Endothelial cell of umbilical vein (primary cell): ENCODE results near the gene RABGAP1. TPM values are rescaled to one million over a fixed set of nuclear protein-coding genes. Genes with fewer than 3 reads are reported as not detected.

Experiments
- BruUV-seq: library from RNA; stranded (reverse); fragments of 400-500 nt; replicated peaks from 2 replicates; lab custom pipeline; 2021; lab: Mats Ljungman, UMichigan
- CTCF ChIA-PET: fragments of 300-600, 350-600 bp; sonication (Branson Sonifier 250); formaldehyde crosslinking; loops from one replicate; lab custom pipeline; 2021; ENCODE audit warnings: antibody characterized with exemption, inconsistent platforms; lab: Charles Lee
- POLR2A ChIA-PET: fragments of 300-600, 350-600 bp; sonication (Branson Sonifier 250); formaldehyde crosslinking; loops from one replicate; lab custom pipeline; 2021; ENCODE audit warnings: antibody characterized with exemption, inconsistent platforms; lab: Charles Lee
- DNase-seq: peaks from one replicate; pipeline ENCODE4 v3.0.0-alpha.2; 2011; ENCODE audit warnings: low read depth, low spot score
- FAIRE-seq: peaks from 2 replicates; lab custom pipeline; 2011; peaks lifted over from hg19 to GRCh38; lab: Jason Lieb, UNC
- H2AFZ ChIP-seq: 2 replicates; pipeline ENCODE4 v1.6.0; 2012; ENCODE audit warnings: low read depth, low read length, control low read depth, inconsistent platforms
- H3K27ac ChIP-seq: 2 replicates; pipeline ENCODE4 v1.5.1; 2011; ENCODE audit warnings: low read depth, mild to moderate bottlenecking, control low read depth, low read length, moderate library complexity; ENCODE audit not compliant: insufficient read depth
- H3K27me3 ChIP-seq, 2 experiments: 2 replicates each; pipeline versions ENCODE4 v1.6.0 to v1.6.1; 2011; ENCODE audit warnings: low read length in 2 of 2, mixed read lengths in 1 of 2; ENCODE audit not compliant: control insufficient read depth in 2 of 2, insufficient read depth in 2 of 2
- H3K36me3 ChIP-seq, 2 experiments: 2 replicates in 1 of 2; 3 replicates in 1 of 2; pipeline ENCODE4 v1.5.1; 2011; ENCODE audit warnings: low read length in 2 of 2, mild to moderate bottlenecking in 1 of 2, moderate library complexity in 1 of 2; ENCODE audit not compliant: control insufficient read depth in 2 of 2, insufficient read depth in 2 of 2; ENCODE audit errors: extremely low read depth in 1 of 2
- H3K4me1 ChIP-seq: 3 replicates; pipeline ENCODE4 v1.5.1; 2011; ENCODE audit warnings: mild to moderate bottlenecking, low read length; ENCODE audit not compliant: control insufficient read depth, insufficient read depth; ENCODE audit errors: extremely low read depth
- H3K4me2 ChIP-seq: 2 replicates; pipeline ENCODE4 v1.6.1; 2011; ENCODE audit warnings: low read length, control low read depth, mixed read lengths; ENCODE audit not compliant: insufficient read depth
- H3K4me3 ChIP-seq, 3 experiments: fragments of 200-600 bp in 1 of 3; sonication (generic), shearing (Covaris generic) in 1 of 3; replicated peaks in 1 of 3; 2 replicates each; pipeline ENCODE4 v1.5.1; 2011 to 2016; ENCODE audit warnings: control low read depth in 3 of 3, low read length in 3 of 3, mild to moderate bottlenecking in 2 of 3, inconsistent platforms in 1 of 3, low read depth in 1 of 3, moderate library complexity in 1 of 3; ENCODE audit not compliant: insufficient read depth in 1 of 3
- H3K79me2 ChIP-seq: 2 replicates; pipeline ENCODE4 v1.6.0; 2012; ENCODE audit warnings: low read length, inconsistent platforms; ENCODE audit not compliant: control insufficient read depth, insufficient read depth
- H3K9ac ChIP-seq: replicated peaks from 2 replicates; pipeline ENCODE3; 2011; ENCODE audit warnings: low read length, control low read depth; ENCODE audit not compliant: insufficient read depth; ENCODE audit errors: extremely low read depth
- H3K9me1 ChIP-seq: replicated peaks from 3 replicates; pipeline ENCODE4 v1.6.0; 2011; ENCODE audit warnings: mild to moderate bottlenecking, low read length; ENCODE audit not compliant: control insufficient read depth, insufficient read depth; ENCODE audit errors: extremely low read depth
- H3K9me3 ChIP-seq: replicated peaks from 2 replicates; pipeline ENCODE4 v1.5.1; 2012; ENCODE audit warnings: low read length, inconsistent platforms; ENCODE audit not compliant: control insufficient read depth, insufficient read depth
- H4K20me1 ChIP-seq: replicated peaks from 2 replicates; pipeline ENCODE3; 2011; ENCODE audit warnings: mild to moderate bottlenecking, low read length; ENCODE audit not compliant: control insufficient read depth, insufficient read depth; ENCODE audit errors: extremely low read depth
- CTCF ChIP-seq, 2 donors: IDR thresholded peaks; 1 replicate in 1 of 2; 2 replicates in 1 of 2; pipeline ENCODE4 v1.5.1; 2011; ENCODE audit warnings: low read length in 2 of 2, mild to moderate bottlenecking in 2 of 2, moderate library complexity in 2 of 2, control low read depth in 1 of 2, inconsistent platforms in 1 of 2, low read depth in 1 of 2; ENCODE audit not compliant: insufficient read depth in 1 of 2; ENCODE audit errors: extremely low read depth in 1 of 2
- EZH2 ChIP-seq: IDR thresholded peaks from 2 replicates; pipeline ENCODE4 v1.6.1; 2012; ENCODE audit warnings: borderline replicate concordance, low read depth, mild to moderate bottlenecking, moderate library complexity, low read length, inconsistent platforms; ENCODE audit not compliant: severe bottlenecking
- FOS ChIP-seq: IDR thresholded peaks from 2 replicates; pipeline ENCODE4 v1.6.1; 2011; ENCODE audit warnings: mild to moderate bottlenecking, low read length, moderate library complexity, borderline replicate concordance; ENCODE audit not compliant: insufficient read depth
- GATA2 ChIP-seq: IDR thresholded peaks from 2 replicates; pipeline ENCODE4 v1.7.0; 2011; ENCODE audit warnings: low read depth, mild to moderate bottlenecking, moderate library complexity, mixed read lengths, low read length; ENCODE audit not compliant: insufficient read length, insufficient read depth
- JUN ChIP-seq: IDR thresholded peaks from 2 replicates; pipeline ENCODE4 v1.6.1; 2011; ENCODE audit warnings: borderline replicate concordance, low read depth; ENCODE audit not compliant: insufficient read length, insufficient read depth
- MAX ChIP-seq: IDR thresholded peaks from 2 replicates; pipeline ENCODE4 v1.6.1; 2011; ENCODE audit not compliant: insufficient read depth, insufficient read length
- MYC ChIP-seq: IDR thresholded peaks from one replicate; pipeline ENCODE4 v1.6.1; 2011; ENCODE audit warnings: mild to moderate bottlenecking, low read depth, low read length
- POLR2A ChIP-seq: IDR thresholded peaks from 2 replicates; pipeline ENCODE4 v1.6.1; 2012; ENCODE audit warnings: low read depth, mild to moderate bottlenecking, control low read depth, low read length
- POLR2AphosphoS5 ChIP-seq: IDR thresholded peaks from 2 replicates; pipeline ENCODE4 v1.6.1; 2012; ENCODE audit warnings: low read depth, mild to moderate bottlenecking, control low read depth, low read length, moderate library complexity; ENCODE audit not compliant: insufficient read depth
- dilution Hi-C: fragments of 300-500 bp; cut with MboI; formaldehyde crosslinking; loops from one replicate; pipeline ENCODE4 v1.15.0; 2019; ENCODE audit warnings: low sequenced_read_pairs; ENCODE audit not compliant: extremely low pct_ligation_motif_present
- intact Hi-C: fragments of 100-400 bp; cut with micrococcal nuclease; formaldehyde crosslinking; loops from one replicate; pipeline ENCODE4 v1.10.0; 2022
- polyA plus RNA-seq, 4 experiments: library from polyadenylated mRNA; depleted of rRNA in 3 of 4; stranded (reverse) in 3 of 4; unstranded in 1 of 4; fragments of >200 nt; gene quantifications; 2 replicates each; pipeline versions ENCODE4 v1.2.1 to v1.2.3, GENCODE V29; 2011 to 2012; ENCODE audit warnings: missing spikeins in 1 of 4
- total RNA-seq: library from RNA; stranded (reverse); gene quantifications from 2 replicates; pipeline ENCODE4 v1.2.3, GENCODE V29; 2021

The RABGAP1 gene
- total and polyA plus RNA-seq, 2 donors (not counting 3 experiments of a cell fraction or from before 2014, with no cell fraction given): 19.0 to 53.6 TPM

- Histone ChIP-seq H3K27me3 (no peaks in the 10 kb centered on the region), H3K9me1 (no peaks in the 10 kb centered on the region), H3K4me1 (peaks cover 7% of the 10 kb centered on the region), H3K27ac (no peak overlapping the region), H3K36me3 (peaks cover 0 to 2% of the 10 kb centered on the region in 2 experiments), H3K4me3 (no peak overlapping the region), H3K9me3 (no peaks in the 10 kb centered on the region), H3K79me2 (no peaks in the 10 kb centered on the region), H4K20me1 (no peaks in the 10 kb centered on the region), H3K4me2 (no peak overlapping the region), H3K9ac (no peak overlapping the region), H2AFZ (no peak overlapping the region)
- dilution Hi-C loops: no loop called here
- ChIA-PET POLR2A (no interaction called here), CTCF (interaction anchor here (0.6 to 1.8 kb wide), 6 partner anchors 9 to 853 kb away, joined by 3 to 5 read pairs (median 4); no protein-coding TSS in a partner anchor)
- no peak for DNase-seq
- BruUV-seq: no TSS peak
- intact Hi-C loops: no loop called here
- no peak for FAIRE-seq
- TF ChIP-seq CTCF (IDR thresholded peaks at IDR 0.05; ENCODE audit: extremely low read depth in 1 of 2, insufficient read depth in 1 of 2, low read depth in 1 of 2, low read length in 2 of 2) (no peak), POLR2AphosphoS5 (no peak)
Measured at GRCh38 chr9:123026425-123026824, 85.6 kb downstream of the RABGAP1 start.

GRCh38 chr9:123027517-123027916 lies 86.7 kb downstream of the RABGAP1 start:
- POLR2A ChIA-PET: no interaction called here
- Histone ChIP-seq H3K9me3 (no peaks in the 10 kb centered on the region), H3K4me2 (no peak overlapping the region), H3K27me3 (no peaks in the 10 kb centered on the region), H3K79me2 (no peaks in the 10 kb centered on the region), H4K20me1 (no peaks in the 10 kb centered on the region), H3K9me1 (no peaks in the 10 kb centered on the region), H3K4me1 (peaks cover 8% of the 10 kb centered on the region), H3K36me3 (peaks cover 0 to 2% of the 10 kb centered on the region in 2 experiments), H2AFZ (no peak overlapping the region), H3K27ac (no peak overlapping the region), H3K9ac (no peak overlapping the region), H3K4me3 (no peak overlapping the region)
- no peak for TF ChIP-seq EZH2
- no peak for TF ChIP-seq JUN
- TF ChIP-seq CTCF (IDR thresholded peaks at IDR 0.05; ENCODE audit: extremely low read depth in 1 of 2, insufficient read depth in 1 of 2, low read depth in 1 of 2, low read length in 2 of 2): no peak
- TF ChIP-seq POLR2AphosphoS5: no peak
- TF ChIP-seq FOS: no peak
- no peak for TF ChIP-seq GATA2
- TF ChIP-seq MAX: no peak
- TF ChIP-seq POLR2A: no peak
- no peak for TF ChIP-seq MYC
- dilution Hi-C loops (no loop called here), intact Hi-C loops (no loop called here)
- peak; percentile 49 for DNase-seq
- BruUV-seq: no TSS peak
- FAIRE-seq: no peak
- CTCF ChIA-PET: interaction anchor here (1.2 to 1.8 kb wide), 3 partner anchors 15 to 55 kb away, joined by 3 to 4 read pairs (median 4); no protein-coding TSS in a partner anchor
